ENCODE measurements around the gene KIT. TPM values are rescaled to one million over a fixed set of nuclear protein-coding genes. Genes with fewer than 3 reads are reported as not detected.

Gene KIT
- total RNA-seq, 1 donor: 0.42 TPM

DNA sequence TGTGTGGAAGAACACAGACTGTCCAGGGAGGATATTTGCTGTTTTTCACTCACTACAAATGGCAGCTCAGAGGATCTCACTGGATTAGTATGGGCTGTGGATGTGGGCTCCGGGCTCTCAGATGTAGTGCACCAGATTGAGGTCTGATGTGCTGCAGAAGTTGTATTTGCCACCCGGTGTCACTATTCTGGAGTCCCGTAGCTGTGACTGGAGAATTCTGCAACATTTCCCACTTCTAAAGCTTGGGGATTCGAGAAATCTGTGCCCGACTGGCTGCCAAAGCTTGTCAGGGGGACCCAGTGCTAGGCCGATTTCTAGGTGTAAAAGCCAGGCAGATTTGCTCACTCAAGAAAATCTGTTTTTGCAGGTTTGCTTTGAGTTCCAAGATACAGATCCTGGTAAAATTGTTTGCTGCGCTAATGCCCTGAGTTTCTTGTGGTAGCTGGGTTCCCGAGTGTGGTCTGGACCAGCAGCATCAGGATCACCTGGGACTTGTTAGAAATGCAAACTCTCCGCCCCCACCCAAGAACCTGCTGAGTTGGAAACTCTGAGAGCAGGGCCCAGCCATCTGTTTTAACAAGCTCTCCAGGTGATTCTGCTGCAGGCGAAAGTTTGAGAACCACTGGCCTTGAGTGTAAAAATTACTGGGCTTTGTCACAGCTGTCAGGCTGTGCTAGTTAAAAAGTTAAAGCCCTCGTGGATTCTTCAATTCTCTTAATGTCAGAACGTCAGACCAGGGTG, 18.1 kb downstream of the KIT start:
- H3K9me3 ChIP-seq (ENCODE audit: low read depth, low read length): no peaks in the 10 kb centered on the region
- H3K4me1 ChIP-seq (ENCODE audit: insufficient read depth, low read length): peaks cover 4% of the 10 kb centered on the region
- H3K27me3 ChIP-seq (ENCODE audit: insufficient read depth, low read length): no peaks in the 10 kb centered on the region
- H3K4me3 ChIP-seq (ENCODE audit: low read length): no peak overlapping the region

DNA sequence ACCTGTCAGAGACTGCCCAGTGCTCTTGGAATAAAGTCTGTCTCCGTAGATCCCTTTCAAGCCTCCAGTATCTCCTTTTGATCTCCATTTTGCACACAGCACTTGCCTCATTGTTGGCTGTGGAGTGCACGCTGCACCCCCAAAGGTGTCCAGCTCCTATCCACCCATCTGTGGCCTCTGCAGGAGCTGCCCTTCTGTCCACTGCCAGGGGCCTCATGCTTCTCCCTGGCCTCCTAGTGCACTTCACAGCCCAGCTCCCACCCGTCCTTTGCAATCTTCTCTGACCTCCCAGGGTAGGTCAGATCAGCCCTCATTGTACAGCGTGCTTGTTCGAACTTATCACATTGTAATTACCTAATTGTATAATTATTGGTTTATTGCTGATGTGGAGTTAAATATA, 18.9 kb downstream of the KIT start:
- Histone ChIP-seq H3K27me3 (ENCODE audit: insufficient read depth, low read length) (no peaks in the 10 kb centered on the region), H3K4me1 (ENCODE audit: insufficient read depth, low read length) (peaks cover 4% of the 10 kb centered on the region), H3K9me3 (ENCODE audit: low read depth, low read length) (no peaks in the 10 kb centered on the region), H3K4me3 (ENCODE audit: low read length) (no peak overlapping the region)

DNA sequence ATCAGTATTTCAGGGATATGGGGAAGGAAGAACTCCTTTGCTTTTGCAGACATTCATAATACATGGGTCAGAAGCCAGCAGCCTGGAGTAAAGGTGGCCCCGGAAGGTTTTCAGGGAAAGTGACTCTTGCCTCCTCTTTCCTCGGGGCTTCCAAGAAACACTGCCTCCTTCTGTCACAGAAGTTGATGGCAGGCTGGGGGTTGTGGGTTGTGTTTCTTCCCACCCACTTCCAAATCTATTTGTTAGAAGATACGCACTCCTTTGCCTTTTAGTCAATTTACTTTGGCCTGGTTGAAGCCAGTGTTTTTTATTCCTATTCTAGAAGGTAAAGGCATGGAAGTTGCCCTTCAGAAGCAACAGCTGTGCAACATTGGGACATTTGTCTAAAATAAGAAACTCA, 19.7 kb downstream of the KIT start:
- no peak overlapping the region for H3K4me3 ChIP-seq (ENCODE audit: low read length)
- peaks cover 4% of the 10 kb centered on the region for H3K4me1 ChIP-seq (ENCODE audit: insufficient read depth, low read length)
- no peaks in the 10 kb centered on the region for H3K27me3 ChIP-seq (ENCODE audit: insufficient read depth, low read length)
- no peaks in the 10 kb centered on the region for H3K9me3 ChIP-seq (ENCODE audit: low read depth, low read length)

DNA sequence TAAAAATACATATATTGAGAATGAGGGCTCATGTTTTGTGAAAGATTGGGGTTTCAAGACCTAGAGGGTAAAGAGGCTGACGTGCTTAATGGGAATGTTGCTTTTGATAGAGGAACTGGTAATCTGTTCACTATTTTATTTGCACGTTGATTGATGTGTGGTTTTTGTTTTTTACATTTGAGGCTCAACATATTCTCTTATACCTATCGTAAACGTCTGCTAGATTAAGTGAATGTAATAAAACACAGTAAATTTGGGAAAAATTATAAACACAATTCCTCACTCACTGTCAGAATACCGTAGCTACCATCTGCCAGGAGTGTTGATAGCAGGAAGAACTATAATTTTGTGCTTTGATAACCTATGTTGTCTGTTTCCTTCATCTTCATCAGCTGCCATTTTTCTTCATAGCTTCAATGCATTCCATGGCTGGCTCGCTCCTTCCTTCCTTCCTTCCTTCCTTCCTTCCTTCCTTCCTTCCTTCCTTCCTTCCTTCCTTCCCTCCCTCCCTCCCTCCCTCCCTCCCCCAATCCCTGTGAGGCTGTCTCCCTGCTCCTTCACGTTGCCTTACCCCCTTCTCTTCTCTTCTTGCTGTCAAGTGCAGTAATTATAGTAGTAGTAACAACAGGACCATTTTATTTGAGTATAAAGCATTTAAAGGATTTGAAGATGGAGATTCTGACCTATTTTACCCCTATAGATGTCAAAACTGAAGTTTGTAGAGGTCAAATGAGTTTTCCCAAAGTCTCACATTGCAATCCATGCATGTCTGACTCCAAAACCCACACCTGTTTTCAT, 20.3 kb downstream of the KIT start:
- H3K4me1 ChIP-seq (ENCODE audit: insufficient read depth, low read length): peaks cover 4% of the 10 kb centered on the region
- no peaks in the 10 kb centered on the region for H3K27me3 ChIP-seq (ENCODE audit: insufficient read depth, low read length)
- H3K9me3 ChIP-seq (ENCODE audit: low read depth, low read length): no peaks in the 10 kb centered on the region
- no peak overlapping the region for H3K4me3 ChIP-seq (ENCODE audit: low read length)

DNA sequence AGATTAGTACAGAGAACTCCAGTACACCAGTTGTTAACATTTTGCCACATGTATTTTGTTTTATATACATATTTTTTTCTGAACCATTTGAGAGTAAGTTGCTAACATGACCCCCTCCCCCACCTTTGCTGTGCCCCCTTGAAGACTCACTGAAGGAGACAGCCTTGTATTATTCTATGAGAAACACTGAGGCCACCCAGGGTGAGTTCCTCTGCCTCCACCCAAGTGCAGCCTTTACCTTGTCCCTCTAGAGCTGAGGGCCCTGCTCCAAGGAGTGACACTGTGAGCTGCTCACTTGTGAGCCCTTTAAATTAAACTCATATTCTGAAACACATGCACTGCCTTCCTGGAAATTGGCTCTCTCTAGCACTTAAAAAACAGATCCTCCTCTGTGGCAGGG, 21.1 kb downstream of the KIT start:
- Histone ChIP-seq H3K27me3 (ENCODE audit: insufficient read depth, low read length) (no peaks in the 10 kb centered on the region), H3K9me3 (ENCODE audit: low read depth, low read length) (no peaks in the 10 kb centered on the region), H3K4me1 (ENCODE audit: insufficient read depth, low read length) (peaks cover 6% of the 10 kb centered on the region), H3K4me3 (ENCODE audit: low read length) (no peak overlapping the region)

DNA sequence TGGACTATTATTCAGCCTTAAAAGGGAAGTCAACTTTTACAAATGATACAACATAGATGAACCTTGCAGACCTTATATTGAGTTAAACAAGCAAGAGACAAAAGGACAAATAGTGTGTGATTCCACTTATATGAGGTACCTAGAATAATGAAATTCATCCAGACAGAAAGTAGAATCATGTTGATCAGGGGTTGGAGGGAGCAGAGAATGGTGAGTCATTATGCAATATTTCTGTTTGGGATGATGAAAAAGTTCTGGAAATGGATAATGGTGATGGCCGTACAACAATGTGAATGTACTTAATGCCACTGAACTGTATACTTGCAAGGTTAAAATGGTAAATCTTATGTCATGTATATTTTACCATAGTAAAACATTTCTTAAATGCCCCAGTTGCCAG, 22.1 kb downstream of the KIT start:
- H3K4me1 ChIP-seq (ENCODE audit: insufficient read depth, low read length): peaks cover 14% of the 10 kb centered on the region
- no peak overlapping the region for H3K4me3 ChIP-seq (ENCODE audit: low read length)
- H3K27me3 ChIP-seq (ENCODE audit: insufficient read depth, low read length): no peaks in the 10 kb centered on the region
- no peaks in the 10 kb centered on the region for H3K9me3 ChIP-seq (ENCODE audit: low read depth, low read length)

DNA sequence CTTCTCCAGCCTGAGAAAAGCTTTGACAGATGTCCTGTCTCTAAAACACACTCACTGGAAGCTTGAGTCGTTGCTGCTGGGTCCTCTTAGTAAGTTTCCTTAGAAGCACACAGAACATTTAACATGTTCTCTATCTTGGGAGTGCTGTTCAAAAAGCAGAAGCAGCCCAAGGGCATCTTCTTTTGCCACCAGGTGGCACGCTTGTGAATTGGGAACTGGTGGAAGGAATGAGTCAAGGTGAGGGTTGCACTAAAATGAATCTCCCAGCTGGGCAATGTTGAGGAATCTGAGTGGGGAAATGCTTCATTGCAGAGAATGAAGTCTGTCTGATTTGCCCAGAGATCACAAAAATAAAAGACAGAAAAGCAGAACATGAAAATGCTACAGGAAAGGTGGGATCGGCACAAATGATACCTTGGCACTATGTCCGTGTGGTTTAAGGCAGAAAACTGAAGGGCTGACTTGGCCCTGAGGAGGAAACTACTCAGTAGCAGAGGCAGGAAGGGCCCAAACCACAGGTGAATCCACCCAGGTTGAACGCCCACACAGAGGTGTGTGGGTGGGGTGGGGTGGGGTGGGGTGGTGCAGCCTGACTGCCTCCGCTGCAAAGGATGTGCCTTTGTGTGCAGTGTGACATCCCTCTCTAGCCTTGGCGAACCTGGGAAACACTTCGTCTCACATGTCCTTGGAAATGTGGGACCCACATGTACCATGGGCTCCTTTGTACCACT, 26.0 kb downstream of the KIT start:
- H3K4me1 ChIP-seq (ENCODE audit: insufficient read depth, low read length): peaks cover 26% of the 10 kb centered on the region
- no peak overlapping the region for H3K4me3 ChIP-seq (ENCODE audit: low read length)
- no peaks in the 10 kb centered on the region for H3K9me3 ChIP-seq (ENCODE audit: low read depth, low read length)
- no peaks in the 10 kb centered on the region for H3K27me3 ChIP-seq (ENCODE audit: insufficient read depth, low read length)

DNA sequence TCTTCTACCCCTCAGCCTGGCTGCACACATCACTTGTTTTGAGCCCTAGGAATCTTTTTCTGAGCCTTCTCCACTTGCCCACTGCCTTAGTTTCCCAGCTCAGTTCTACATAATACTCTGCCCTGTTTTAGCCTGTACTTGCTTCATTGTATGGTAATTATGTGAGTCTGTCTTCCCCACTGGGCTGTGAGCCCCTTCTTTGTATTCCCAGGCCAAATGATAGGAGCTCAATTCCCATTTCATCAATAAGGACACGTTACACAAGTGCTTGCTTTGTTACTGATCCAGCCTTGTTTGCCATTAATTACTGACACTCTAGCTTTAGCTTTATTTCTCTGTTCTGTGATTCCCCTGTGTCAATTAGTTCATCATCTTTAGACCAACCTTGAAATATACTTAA, 28.1 kb downstream of the KIT start:
- Histone ChIP-seq H3K27me3 (ENCODE audit: insufficient read depth, low read length) (no peaks in the 10 kb centered on the region), H3K4me1 (ENCODE audit: insufficient read depth, low read length) (peaks cover 30% of the 10 kb centered on the region), H3K9me3 (ENCODE audit: low read depth, low read length) (no peaks in the 10 kb centered on the region), H3K4me3 (ENCODE audit: low read length) (no peak overlapping the region)

DNA sequence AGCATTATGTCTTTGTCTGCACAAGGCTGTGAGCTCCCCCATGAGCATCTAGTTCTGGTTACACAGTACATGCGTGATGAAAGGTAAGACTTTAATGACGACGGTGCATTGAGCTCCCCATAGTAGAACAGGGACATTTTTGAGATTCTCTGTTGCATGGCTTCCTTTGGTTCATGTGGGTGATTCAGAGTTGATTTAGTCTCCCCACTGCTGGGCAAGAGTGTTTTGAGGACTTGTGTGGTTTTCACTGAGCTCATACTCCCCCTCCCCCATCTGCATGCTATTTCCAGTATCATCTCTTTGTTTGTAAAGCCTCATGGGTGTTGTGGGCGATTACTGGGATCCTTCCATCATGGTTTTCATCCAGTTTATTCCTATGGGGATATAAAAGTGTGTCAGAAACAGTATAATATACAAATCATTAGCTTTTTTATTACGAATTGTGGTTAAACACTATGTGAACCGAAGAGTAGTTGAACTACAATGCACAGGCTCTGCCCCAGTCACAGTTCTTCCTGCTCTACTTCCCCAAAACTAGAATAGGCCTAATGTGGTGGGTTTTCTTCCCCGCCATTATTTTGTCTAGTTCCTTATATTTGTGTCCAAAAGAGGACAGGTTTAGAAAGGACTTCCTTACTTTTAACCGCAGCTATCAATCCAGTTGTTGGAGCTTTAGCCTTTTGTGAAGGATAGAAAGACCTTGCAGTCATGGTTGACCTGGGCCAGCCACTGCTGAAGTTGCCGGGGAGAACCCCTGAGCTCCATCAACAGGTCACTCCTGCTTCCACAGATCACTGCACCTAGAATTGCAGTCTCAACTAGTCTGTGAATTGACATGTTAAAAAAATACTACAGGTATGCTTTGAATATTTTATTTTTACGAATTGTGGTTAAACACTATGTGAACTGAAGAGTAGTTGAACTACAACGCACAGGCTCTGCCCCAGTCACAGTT, 30.4 kb downstream of the KIT start:
- H3K4me3 ChIP-seq (ENCODE audit: low read length): no peak overlapping the region
- no peaks in the 10 kb centered on the region for H3K9me3 ChIP-seq (ENCODE audit: low read depth, low read length)
- no peaks in the 10 kb centered on the region for H3K27me3 ChIP-seq (ENCODE audit: insufficient read depth, low read length)
- peaks cover 30% of the 10 kb centered on the region for H3K4me1 ChIP-seq (ENCODE audit: insufficient read depth, low read length)

DNA sequence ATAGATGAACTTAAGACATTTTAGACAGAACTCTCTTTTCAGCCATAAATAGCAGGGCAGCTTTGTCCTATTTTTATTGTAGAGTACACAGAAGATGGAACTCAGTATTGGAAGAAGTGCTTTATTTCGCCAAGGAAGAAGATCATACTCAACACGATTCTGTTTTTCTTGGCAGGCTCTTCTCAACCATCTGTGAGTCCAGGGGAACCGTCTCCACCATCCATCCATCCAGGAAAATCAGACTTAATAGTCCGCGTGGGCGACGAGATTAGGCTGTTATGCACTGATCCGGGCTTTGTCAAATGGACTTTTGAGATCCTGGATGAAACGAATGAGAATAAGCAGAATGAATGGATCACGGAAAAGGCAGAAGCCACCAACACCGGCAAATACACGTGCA, 37.6 kb downstream of the KIT start:
- Histone ChIP-seq H3K4me3 (ENCODE audit: low read length) (no peak overlapping the region), H3K9me3 (ENCODE audit: low read depth, low read length) (no peaks in the 10 kb centered on the region), H3K4me1 (ENCODE audit: insufficient read depth, low read length) (no peaks in the 10 kb centered on the region), H3K27me3 (ENCODE audit: insufficient read depth, low read length) (no peaks in the 10 kb centered on the region)

DNA sequence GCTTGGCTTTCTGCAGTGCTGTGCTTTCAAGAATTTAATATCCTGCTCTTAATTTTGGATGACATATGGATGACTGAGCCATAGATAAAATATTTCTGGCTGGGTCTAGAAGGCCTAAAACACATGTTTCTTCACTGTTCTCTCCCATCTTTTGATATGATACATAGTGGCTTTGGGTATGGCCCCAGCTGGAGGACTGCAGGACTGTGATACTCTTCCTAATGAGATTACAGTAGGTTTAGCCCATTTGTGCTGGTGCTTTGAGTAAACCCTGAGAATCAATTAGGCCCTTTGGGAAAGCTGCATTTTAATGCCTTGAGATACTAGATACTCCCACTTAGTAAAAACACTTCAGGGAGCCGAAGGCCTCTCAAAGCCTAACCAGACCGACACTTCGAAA, 38.0 kb downstream of the KIT start:
- Histone ChIP-seq H3K4me3 (ENCODE audit: low read length) (no peak overlapping the region), H3K27me3 (ENCODE audit: insufficient read depth, low read length) (no peaks in the 10 kb centered on the region), H3K9me3 (ENCODE audit: low read depth, low read length) (no peaks in the 10 kb centered on the region), H3K4me1 (ENCODE audit: insufficient read depth, low read length) (no peaks in the 10 kb centered on the region)

DNA sequence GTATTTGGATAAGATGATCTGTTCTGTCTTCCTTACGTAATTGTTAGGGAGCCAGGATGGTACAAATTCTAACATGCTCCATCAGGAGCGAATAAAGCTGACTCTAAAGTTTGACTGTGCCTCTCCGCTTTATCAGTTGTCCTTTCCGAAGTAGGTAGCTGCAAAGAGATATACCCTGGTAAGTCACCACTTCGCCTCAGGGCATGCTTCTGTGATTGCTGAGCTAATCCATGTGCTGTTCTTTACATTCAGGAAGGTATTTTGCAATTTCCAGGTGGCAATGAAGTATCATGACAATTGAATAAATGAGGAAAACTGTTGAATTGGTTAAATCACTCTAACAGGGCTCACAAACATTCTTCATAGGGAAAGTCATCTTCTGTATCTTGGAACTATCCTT, 38.9 kb downstream of the KIT start:
- H3K9me3 ChIP-seq (ENCODE audit: low read depth, low read length): no peaks in the 10 kb centered on the region
- H3K4me3 ChIP-seq (ENCODE audit: low read length): no peak overlapping the region
- no peaks in the 10 kb centered on the region for H3K4me1 ChIP-seq (ENCODE audit: insufficient read depth, low read length)
- no peaks in the 10 kb centered on the region for H3K27me3 ChIP-seq (ENCODE audit: insufficient read depth, low read length)

DNA sequence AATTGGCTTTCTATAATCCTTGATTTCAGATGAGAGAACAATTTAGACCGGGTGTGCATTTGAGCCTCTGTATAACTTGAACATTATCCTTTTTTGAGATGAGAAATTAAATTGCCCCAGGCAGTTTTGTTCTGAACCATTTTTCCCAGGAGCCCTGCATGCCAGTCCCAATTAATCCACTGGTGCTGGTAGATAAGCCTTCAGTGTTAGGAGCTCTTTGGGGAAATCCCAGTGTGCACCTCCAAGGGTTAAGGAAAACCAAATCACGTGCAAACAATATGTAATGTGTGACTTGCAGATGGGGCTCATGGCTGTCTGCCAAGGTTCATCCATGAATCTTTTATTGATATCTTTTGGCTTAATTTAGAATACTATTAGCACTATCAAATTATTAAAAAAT, 43.2 kb downstream of the KIT start:
- Histone ChIP-seq H3K4me1 (ENCODE audit: insufficient read depth, low read length) (no peaks in the 10 kb centered on the region), H3K9me3 (ENCODE audit: low read depth, low read length) (no peaks in the 10 kb centered on the region), H3K27me3 (ENCODE audit: insufficient read depth, low read length) (no peaks in the 10 kb centered on the region), H3K4me3 (ENCODE audit: low read length) (no peak overlapping the region)

DNA sequence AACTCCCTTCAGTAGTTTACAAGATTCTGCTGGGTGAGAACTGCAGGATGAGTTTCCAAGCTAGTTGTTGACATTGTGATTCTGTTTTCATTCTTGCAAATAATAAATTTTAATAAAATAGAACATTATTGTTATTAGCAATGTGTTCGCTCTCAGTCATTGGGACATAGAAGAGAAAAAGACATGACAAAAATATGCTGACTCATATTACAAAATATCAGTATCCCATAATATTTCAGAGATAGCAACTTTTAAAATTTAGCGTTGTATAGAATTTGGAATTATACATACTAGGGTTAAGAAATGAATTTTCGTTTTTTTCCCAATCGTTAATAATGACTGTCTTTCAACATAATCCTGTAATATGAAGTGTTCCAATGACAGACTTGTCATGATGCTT, 45.4 kb downstream of the KIT start:
- no peaks in the 10 kb centered on the region for H3K27me3 ChIP-seq (ENCODE audit: insufficient read depth, low read length)
- H3K4me3 ChIP-seq (ENCODE audit: low read length): no peak overlapping the region
- peaks cover 3% of the 10 kb centered on the region for H3K4me1 ChIP-seq (ENCODE audit: insufficient read depth, low read length)
- H3K9me3 ChIP-seq (ENCODE audit: low read depth, low read length): no peaks in the 10 kb centered on the region
